OCI-LY7 (cell line): Measurements from ENCODE around the gene CFAP119.

ENCODE experiments used
- CTCF ChIP-seq: fragments of 200-600 bp; sonication (generic); conservative IDR thresholded peaks from 2 replicates; pipeline ENCODE4 v1.5.1; 2014; ENCODE audit warnings: mild to moderate bottlenecking, antibody characterized with exemption, low read length, moderate library complexity, mixed read lengths
- EZH2phosphoT487 ChIP-seq: fragments of 200-600 bp; sonication (generic); IDR thresholded peaks from 2 replicates; pipeline ENCODE4 v1.6.1; 2018; ENCODE audit warnings: low read depth, borderline replicate concordance, mild to moderate bottlenecking, mixed run types, antibody characterized with exemption, low read length, moderate library complexity, mixed read lengths

- TF ChIP-seq CTCF (no peak), EZH2phosphoT487 (no peak)
Observed at GRCh38 chr16:30786936-30787612, 25.2 kb upstream of the CFAP119 start, which contains the start of gene ZNF629.
